Measurements from ENCODE around the gene TTN. TPM values are rescaled to one million over a fixed set of nuclear protein-coding genes. Genes with fewer than 3 reads are reported as not detected.

Gene TTN
- total RNA-seq, 1 experiment from 2014 or later = 0.05 TPM

DNA sequence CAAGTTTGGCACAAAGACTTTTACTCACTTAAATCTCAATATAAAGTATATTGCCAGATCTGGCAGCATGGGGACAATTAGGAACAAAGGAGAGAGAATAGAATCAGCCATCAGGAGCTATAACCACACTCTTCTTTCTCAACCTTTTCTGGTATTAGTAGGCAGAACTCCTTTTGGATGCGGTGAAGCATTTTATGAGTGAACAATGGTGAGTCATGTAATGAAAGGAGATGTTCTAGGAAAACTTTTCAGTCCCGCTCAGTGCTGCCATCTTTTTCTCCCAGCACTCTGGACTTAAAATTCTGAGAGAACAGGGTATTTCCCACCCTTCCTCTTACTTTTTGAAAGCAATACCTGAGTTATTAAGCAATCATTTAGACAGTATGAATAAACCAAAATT lies 294.7 kb downstream of the TTN start:
- DNase-seq (ENCODE audit: low read depth, low spot score) (no peak), ATAC-seq (no peak)
- no TSS peak for BruUV-seq (replicated peaks)
- TF ChIP-seq, protein P1, sequence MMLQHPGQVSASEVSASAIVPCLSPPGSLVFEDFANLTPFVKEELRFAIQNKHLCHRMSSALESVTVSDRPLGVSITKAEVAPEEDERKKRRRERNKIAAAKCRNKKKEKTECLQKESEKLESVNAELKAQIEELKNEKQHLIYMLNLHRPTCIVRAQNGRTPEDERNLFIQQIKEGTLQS (IDR thresholded peaks at IDR 0.05) = no peak
- Histone ChIP-seq H3K9me3 (ENCODE audit: control insufficient read depth in 1 of 2, insufficient read depth in 1 of 2, low read depth in 1 of 2, low read length in 2 of 2) (no peaks in the 10 kb centered on the region), H3K9me2 (ENCODE audit: insufficient read depth) (no peaks in the 10 kb centered on the region), H3K79me2 (ENCODE audit: insufficient read depth, low read length) (no peaks in the 10 kb centered on the region), H3K36me3 (ENCODE audit: control insufficient read depth in 1 of 2, insufficient read depth in 2 of 2, low read length in 2 of 2) (no peaks in the 10 kb centered on the region), H2AFZ (ENCODE audit: low read depth, low read length, poor library complexity, severe bottlenecking) (no peak overlapping the region), H3K4me3 (replicated peaks in 1 of 2; ENCODE audit: low read depth in 1 of 2, low read length in 2 of 2) (no peak overlapping the region), H3K9ac (ENCODE audit: low read length) (no peak overlapping the region), H3K27me3 (ENCODE audit: insufficient read depth, low read length) (no peaks in the 10 kb centered on the region), H4K20me1 (ENCODE audit: insufficient read depth) (no peaks in the 10 kb centered on the region), H3K27ac (ENCODE audit: low read depth, low read length) (no peak overlapping the region), H3K4me1 (ENCODE audit: control insufficient read depth in 1 of 2, insufficient read depth in 2 of 2, low read length in 2 of 2) (peaks cover 0 to 5% of the 10 kb centered on the region in 2 experiments; a peak in 1 of 4 replicates), H3K4me2 (ENCODE audit: low read length) (no peak overlapping the region)
- intact Hi-C loops (cut with micrococcal nuclease) = no loop called here
- ChIA-PET RAD21 (ENCODE audit: low non-redundant PET in 1 of 2, low total read pairs in 2 of 2, uncharacterized antibody in 2 of 2, unreplicated experiment in 2 of 2) (no interaction called here), POLR2A (no interaction called here), CTCF (no interaction called here)

DNA sequence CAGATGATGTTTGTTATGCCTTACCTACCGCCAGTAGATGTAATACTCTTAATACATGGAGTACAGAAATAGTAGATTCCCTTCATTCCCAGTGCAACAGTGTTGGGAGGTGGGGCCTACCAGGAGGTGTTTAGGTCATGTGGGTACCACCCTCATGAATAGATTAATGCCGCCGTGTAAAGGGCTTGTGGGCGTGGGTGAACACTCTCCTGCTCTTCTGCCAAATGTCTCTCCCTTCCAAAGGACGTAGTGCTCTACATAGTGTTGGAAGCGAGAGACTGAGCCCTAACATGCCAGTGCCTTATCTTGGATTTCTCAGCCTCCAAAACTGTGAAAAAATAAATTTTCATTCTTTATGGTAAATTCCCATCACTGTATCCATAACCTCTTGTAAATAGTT lies 296.8 kb downstream of the TTN start:
- no peak overlapping the region for H3K4me2 ChIP-seq (ENCODE audit: low read length)
- H3K36me3 ChIP-seq (ENCODE audit: control insufficient read depth in 1 of 2, insufficient read depth in 2 of 2, low read length in 2 of 2) = peaks cover 0 to 4% of the 10 kb centered on the region in 2 experiments; a peak in 1 of 4 replicates
- DNase-seq (ENCODE audit: low read depth, low spot score) (no peak), ATAC-seq (no peak)
- RAD21 ChIA-PET (ENCODE audit: low non-redundant PET in 1 of 2, low total read pairs in 2 of 2, uncharacterized antibody in 2 of 2, unreplicated experiment in 2 of 2) = no interaction called here
- CTCF ChIA-PET = no interaction called here
- POLR2A ChIA-PET = no interaction called here
- BruUV-seq (replicated peaks) = no TSS peak
- H3K79me2 ChIP-seq (ENCODE audit: insufficient read depth, low read length) = no peaks in the 10 kb centered on the region
- H3K4me1 ChIP-seq (ENCODE audit: control insufficient read depth in 1 of 2, insufficient read depth in 2 of 2, low read length in 2 of 2) = peaks cover 0 to 5% of the 10 kb centered on the region in 2 experiments; a peak in 1 of 4 replicates
- no peaks in the 10 kb centered on the region for H3K9me2 ChIP-seq (ENCODE audit: insufficient read depth)
- no peak overlapping the region for H3K4me3 ChIP-seq (replicated peaks in 1 of 2; ENCODE audit: low read depth in 1 of 2, low read length in 2 of 2)
- H2AFZ ChIP-seq (ENCODE audit: low read depth, low read length, poor library complexity, severe bottlenecking) = no peak overlapping the region
- intact Hi-C loops (cut with micrococcal nuclease) = no loop called here
- TF ChIP-seq JUND (IDR thresholded peaks at IDR 0.05) (no peak), EZH2 (IDR thresholded peaks at IDR 0.05) (no peak)
- H3K9me3 ChIP-seq (ENCODE audit: control insufficient read depth in 1 of 2, insufficient read depth in 1 of 2, low read depth in 1 of 2, low read length in 2 of 2) = no peaks in the 10 kb centered on the region
- H4K20me1 ChIP-seq (ENCODE audit: insufficient read depth) = no peaks in the 10 kb centered on the region
- H3K9ac ChIP-seq (ENCODE audit: low read length) = no peak overlapping the region
- H3K27ac ChIP-seq (ENCODE audit: low read depth, low read length) = no peak overlapping the region
- H3K27me3 ChIP-seq (ENCODE audit: insufficient read depth, low read length) = no peaks in the 10 kb centered on the region

DNA sequence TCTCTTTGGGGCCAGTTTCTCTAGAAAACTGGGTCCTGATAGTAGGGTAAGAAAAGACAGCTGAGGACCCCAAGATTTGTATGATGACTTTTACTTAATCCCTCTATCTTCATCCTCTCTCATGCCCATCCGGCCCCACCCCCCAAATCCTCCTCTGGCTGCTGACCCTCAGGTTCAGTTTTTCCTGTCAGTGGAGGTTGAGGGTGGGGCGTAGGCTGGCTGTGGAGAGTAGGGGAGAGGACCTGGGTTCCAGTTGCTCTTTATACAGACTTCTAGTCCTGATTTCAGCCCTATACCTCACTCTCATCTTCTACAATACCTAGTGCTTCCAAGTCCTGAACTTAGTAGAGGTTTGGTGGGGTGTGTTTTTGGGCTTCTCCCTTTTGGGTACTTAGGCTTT lies 298.6 kb downstream of the TTN start:
- ATAC-seq = no peak
- no peaks in the 10 kb centered on the region for H3K27me3 ChIP-seq (ENCODE audit: insufficient read depth, low read length)

More for the DNA sequence above, 298.6 kb downstream of the TTN start:
- no peaks in the 10 kb centered on the region for H3K9me2 ChIP-seq (ENCODE audit: insufficient read depth)
- ChIA-PET RAD21 (ENCODE audit: low non-redundant PET in 1 of 2, low total read pairs in 2 of 2, uncharacterized antibody in 2 of 2, unreplicated experiment in 2 of 2) (no interaction called here), CTCF (no interaction called here), POLR2A (no interaction called here)
- no peak for DNase-seq (ENCODE audit: low read depth, low spot score)
- no peak for TF ChIP-seq ELF1 (IDR thresholded peaks at IDR 0.05; ENCODE audit: borderline replicate concordance, low read depth)
- TF ChIP-seq, protein P1 (IDR thresholded peaks at IDR 0.05) = no peak
- no peak for TF ChIP-seq EZH2phosphoT487 (IDR thresholded peaks at IDR 0.05; ENCODE audit: borderline replicate concordance)
- TF ChIP-seq CBX3 (IDR thresholded peaks at IDR 0.05; ENCODE audit: low read depth) = no peak
- no peak for TF ChIP-seq ZBTB33 (IDR thresholded peaks at IDR 0.05; ENCODE audit: extremely low read depth, insufficient replicate concordance, low read length)
- no peak for TF ChIP-seq EZH2 (IDR thresholded peaks at IDR 0.05)
- no peaks in the 10 kb centered on the region for H4K20me1 ChIP-seq (ENCODE audit: insufficient read depth)
- H3K4me2 ChIP-seq (ENCODE audit: low read length) = no peak overlapping the region
- H3K4me1 ChIP-seq (ENCODE audit: control insufficient read depth in 1 of 2, insufficient read depth in 2 of 2, low read length in 2 of 2) = no peaks in the 10 kb centered on the region
- H3K36me3 ChIP-seq (ENCODE audit: control insufficient read depth in 1 of 2, insufficient read depth in 2 of 2, low read length in 2 of 2) = peaks cover 0 to 5% of the 10 kb centered on the region in 2 experiments; a peak in 1 of 4 replicates
- no TSS peak for BruUV-seq (replicated peaks)
- intact Hi-C loops (cut with micrococcal nuclease) = no loop called here
- H3K79me2 ChIP-seq (ENCODE audit: insufficient read depth, low read length) = no peaks in the 10 kb centered on the region
- H3K27ac ChIP-seq (ENCODE audit: low read depth, low read length) = no peak overlapping the region
- no peak overlapping the region for H2AFZ ChIP-seq (ENCODE audit: low read depth, low read length, poor library complexity, severe bottlenecking)
- H3K4me3 ChIP-seq (replicated peaks in 1 of 2; ENCODE audit: low read depth in 1 of 2, low read length in 2 of 2) = no peak overlapping the region
- H3K9me3 ChIP-seq (ENCODE audit: control insufficient read depth in 1 of 2, insufficient read depth in 1 of 2, low read depth in 1 of 2, low read length in 2 of 2) = no peaks in the 10 kb centered on the region
- H3K9ac ChIP-seq (ENCODE audit: low read length) = no peak overlapping the region

All from HCT116 (cell line).